Nephron progenitor cell (in vitro differentiated cells): ENCODE data around the gene MAGI1.
"Not testable (repeated sequence)": the region's sequence is repeated elsewhere in the genome, so short reads cannot be mapped to it uniquely, and the experiment has no call there.

ENCODE experiments used
- DNase-seq: peaks from one replicate; pipeline ENCODE4 v3.0.0; 2021
- H3K27ac Mint-ChIP-seq: 2 replicates; pipeline ENCODE4 v1.8.0; 2021; ENCODE audit warnings: mild to moderate bottlenecking, moderate library complexity, mixed read lengths
- H3K27me3 Mint-ChIP-seq: 2 replicates; pipeline ENCODE4 v1.8.0; 2021; ENCODE audit warnings: mild to moderate bottlenecking, low read depth, mixed read lengths; ENCODE audit not compliant: poor library complexity
- H3K36me3 Mint-ChIP-seq: 2 replicates; pipeline ENCODE4 v1.8.0; 2021; ENCODE audit warnings: low read depth, mixed read lengths
- H3K4me1 Mint-ChIP-seq: 2 replicates; pipeline ENCODE4 v1.8.0; 2021; ENCODE audit warnings: mixed read lengths
- H3K4me3 Mint-ChIP-seq: 2 replicates; pipeline ENCODE4 v1.8.0; 2021; ENCODE audit warnings: mild to moderate bottlenecking, moderate library complexity, mixed read lengths
- H3K9me3 Mint-ChIP-seq: 2 replicates; pipeline ENCODE4 v1.8.0; 2021; ENCODE audit warnings: mild to moderate bottlenecking, moderate library complexity, mixed read lengths
- TF ChIP-seq, protein P1 (sequence below): fragments of 200-600 bp; sonication (generic); IDR thresholded peaks from 2 replicates; pipeline ENCODE4 v1.5.0; 2021; ENCODE audit warnings: antibody characterized with exemption

The MAGI1 gene

DNA sequence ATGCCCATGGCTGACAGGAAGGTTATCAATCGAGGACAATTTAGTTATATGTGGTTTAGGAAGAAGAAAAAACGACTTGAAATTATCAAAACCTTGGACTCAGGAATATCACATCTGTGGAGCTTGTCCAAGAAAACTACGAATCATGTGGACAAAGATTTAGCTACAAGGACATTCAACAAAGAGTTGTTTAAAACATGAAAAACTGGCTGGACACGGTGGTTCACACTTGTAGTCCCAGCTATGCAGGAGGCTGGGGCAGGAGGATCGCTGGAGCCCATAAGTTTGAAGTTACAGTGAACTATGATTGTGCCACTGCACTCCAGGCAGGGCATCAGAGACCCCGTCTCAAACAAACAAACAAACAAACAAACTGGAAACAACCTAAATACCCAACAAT, 142.4 kb downstream of the MAGI1 start:
- no peak for DNase-seq
- H3K27me3 Mint-ChIP-seq = no peaks in the 10 kb centered on the region
- no peaks in the 10 kb centered on the region for H3K9me3 Mint-ChIP-seq
- TF ChIP-seq, protein P1, sequence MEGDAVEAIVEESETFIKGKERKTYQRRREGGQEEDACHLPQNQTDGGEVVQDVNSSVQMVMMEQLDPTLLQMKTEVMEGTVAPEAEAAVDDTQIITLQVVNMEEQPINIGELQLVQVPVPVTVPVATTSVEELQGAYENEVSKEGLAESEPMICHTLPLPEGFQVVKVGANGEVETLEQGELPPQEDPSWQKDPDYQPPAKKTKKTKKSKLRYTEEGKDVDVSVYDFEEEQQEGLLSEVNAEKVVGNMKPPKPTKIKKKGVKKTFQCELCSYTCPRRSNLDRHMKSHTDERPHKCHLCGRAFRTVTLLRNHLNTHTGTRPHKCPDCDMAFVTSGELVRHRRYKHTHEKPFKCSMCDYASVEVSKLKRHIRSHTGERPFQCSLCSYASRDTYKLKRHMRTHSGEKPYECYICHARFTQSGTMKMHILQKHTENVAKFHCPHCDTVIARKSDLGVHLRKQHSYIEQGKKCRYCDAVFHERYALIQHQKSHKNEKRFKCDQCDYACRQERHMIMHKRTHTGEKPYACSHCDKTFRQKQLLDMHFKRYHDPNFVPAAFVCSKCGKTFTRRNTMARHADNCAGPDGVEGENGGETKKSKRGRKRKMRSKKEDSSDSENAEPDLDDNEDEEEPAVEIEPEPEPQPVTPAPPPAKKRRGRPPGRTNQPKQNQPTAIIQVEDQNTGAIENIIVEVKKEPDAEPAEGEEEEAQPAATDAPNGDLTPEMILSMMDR = no peak
- H3K4me1 Mint-ChIP-seq = peaks cover 9% of the 10 kb centered on the region
- no peaks in the 10 kb centered on the region for H3K36me3 Mint-ChIP-seq
- H3K27ac Mint-ChIP-seq = peak overlapping the region; percentile 69
- H3K4me3 Mint-ChIP-seq = no peak overlapping the region

DNA sequence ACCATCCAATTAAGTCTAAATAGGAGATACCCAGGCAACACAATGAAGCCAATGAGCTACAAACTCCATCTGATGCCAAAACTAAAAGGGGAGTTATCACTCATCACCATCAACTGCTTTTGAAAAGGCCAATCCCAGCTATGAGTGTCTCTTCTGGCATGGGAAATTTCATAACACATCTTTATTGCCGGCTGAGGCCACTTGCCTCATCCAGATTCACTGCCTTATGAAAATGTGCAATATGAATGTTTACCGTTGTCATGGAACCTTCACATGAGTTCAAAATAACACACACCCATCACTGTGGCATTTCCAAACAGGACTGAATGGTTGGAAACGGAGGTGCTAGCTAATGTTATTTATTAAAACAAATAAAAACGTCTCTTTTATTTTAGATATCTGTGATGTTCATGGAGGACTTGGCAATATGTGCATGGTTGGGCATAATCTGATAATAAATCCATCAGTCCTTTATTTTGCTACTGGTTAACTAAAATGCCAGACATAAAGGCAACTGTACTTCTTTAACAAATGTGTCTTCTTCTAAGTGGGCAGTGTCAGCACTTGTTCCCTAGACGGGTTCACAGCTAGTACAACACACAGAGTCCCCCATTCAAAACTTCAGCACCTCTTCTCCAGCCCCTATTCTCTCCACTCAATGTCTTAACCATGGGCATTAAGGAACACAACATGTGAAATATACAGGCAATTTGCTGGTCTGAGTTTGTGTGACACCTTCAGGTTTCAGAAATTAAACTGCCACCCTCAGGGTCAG, 143.9 kb downstream of the MAGI1 start:
- no peak overlapping the region for H3K4me3 Mint-ChIP-seq
- no peak for DNase-seq
- peaks cover 5% of the 10 kb centered on the region for H3K9me3 Mint-ChIP-seq

DNA sequence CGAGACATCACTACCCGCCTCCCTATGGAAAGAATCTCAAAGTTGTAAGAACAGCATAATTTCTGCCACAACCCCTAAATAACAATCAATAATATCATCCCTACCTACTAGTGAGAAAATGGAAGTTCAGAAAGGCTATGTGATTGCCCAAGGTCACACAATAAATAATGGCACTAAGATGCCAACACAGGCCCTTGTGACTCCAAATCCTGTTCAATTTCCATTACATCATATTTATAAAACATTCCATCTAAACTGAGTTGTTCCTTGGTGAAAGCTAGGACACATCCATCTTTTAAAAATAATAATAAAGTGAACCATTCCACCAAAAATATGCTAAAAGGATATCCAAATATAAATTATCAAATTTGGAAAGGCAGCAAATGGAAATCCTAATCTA, 144.6 kb downstream of the MAGI1 start:
- H3K27me3 Mint-ChIP-seq = no peaks in the 10 kb centered on the region
- no peaks in the 10 kb centered on the region for H3K4me1 Mint-ChIP-seq
- no peak overlapping the region for H3K27ac Mint-ChIP-seq
- TF ChIP-seq, protein P1 = no peak
- DNase-seq = no peak
- H3K4me3 Mint-ChIP-seq = no peak overlapping the region
- H3K36me3 Mint-ChIP-seq = no peaks in the 10 kb centered on the region
- peaks cover 5% of the 10 kb centered on the region for H3K9me3 Mint-ChIP-seq

More for the DNA sequence above, 143.9 kb downstream of the MAGI1 start:
- TF ChIP-seq, protein P1 = no peak
- Mint-ChIP-seq H3K27me3 (no peaks in the 10 kb centered on the region), H3K27ac (no peak overlapping the region), H3K4me1 (no peaks in the 10 kb centered on the region), H3K36me3 (no peaks in the 10 kb centered on the region)

DNA sequence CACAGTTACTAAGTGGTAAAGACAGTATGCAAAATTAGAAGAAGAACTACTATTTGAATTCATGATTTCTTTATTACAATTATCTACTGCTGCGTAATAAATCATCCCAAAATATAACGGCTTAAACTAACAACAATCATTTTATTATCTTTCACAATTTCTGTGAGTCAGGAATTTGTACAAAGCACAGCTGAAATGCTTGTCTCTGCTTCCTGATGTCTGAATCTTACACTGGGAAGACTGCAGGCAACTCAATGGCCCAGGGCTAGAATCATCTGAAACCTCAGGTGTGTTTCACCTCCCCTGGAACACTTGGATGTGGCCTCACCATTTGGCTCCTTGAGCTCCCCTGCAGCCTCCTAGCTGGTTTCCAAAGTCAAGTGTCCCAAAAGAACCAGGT, 145.1 kb downstream of the MAGI1 start:
- TF ChIP-seq, protein P1 = no peak
- H3K27ac Mint-ChIP-seq = no peak overlapping the region

DNA sequence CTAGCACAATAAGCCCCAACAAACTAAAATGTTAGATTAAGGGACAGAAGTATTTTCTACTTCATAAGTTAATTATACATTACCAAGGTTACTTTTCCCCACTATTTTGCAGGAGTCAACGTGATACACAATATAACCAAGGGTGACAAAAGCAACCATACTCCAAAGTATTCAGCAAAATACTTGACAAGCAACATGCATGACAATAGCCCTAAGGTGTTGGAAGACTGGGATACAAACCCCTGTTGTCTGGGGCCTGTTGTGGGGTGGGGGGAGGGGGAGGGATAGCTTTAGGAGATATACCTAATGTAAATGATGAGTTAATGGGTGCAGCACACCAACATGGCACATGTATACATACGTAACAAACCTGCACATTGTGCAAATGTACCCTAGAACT, 147.2 kb downstream of the MAGI1 start:
- not testable (repeated sequence) for H3K9me3 Mint-ChIP-seq, H3K27me3 Mint-ChIP-seq, H3K27ac Mint-ChIP-seq, H3K36me3 Mint-ChIP-seq, H3K4me3 Mint-ChIP-seq, DNase-seq, H3K4me1 Mint-ChIP-seq

More for the DNA sequence above, 145.1 kb downstream of the MAGI1 start:
- Mint-ChIP-seq H3K4me3 (no peak overlapping the region), H3K36me3 (no peaks in the 10 kb centered on the region), H3K4me1 (no peaks in the 10 kb centered on the region), H3K9me3 (peaks cover 5% of the 10 kb centered on the region), H3K27me3 (no peaks in the 10 kb centered on the region)
- no peak for DNase-seq

DNA sequence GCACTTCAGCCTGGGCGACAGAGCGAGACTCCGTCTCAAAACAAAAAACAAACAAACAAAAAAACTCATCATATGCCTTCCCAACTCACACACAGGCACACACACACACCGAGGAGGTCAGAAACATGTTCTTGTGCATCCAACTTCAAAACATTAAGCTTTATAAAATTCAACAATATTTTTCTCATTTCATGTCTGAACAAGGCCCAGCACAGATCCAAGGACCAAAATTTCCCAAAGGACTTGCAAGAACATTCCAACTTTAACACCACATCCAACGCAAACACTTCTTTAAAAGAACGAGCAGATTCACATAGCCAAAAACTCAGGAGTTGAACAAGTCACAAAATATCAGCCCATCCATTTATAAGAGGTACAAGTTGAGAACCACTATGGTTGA, 148.4 kb downstream of the MAGI1 start:
- H3K9me3 Mint-ChIP-seq = peaks cover 7% of the 10 kb centered on the region
- H3K27me3 Mint-ChIP-seq = no peaks in the 10 kb centered on the region
- no peak overlapping the region for H3K4me3 Mint-ChIP-seq
- peaks cover 5% of the 10 kb centered on the region for H3K36me3 Mint-ChIP-seq
- H3K27ac Mint-ChIP-seq = no peak overlapping the region
- no peak for DNase-seq
- no peaks in the 10 kb centered on the region for H3K4me1 Mint-ChIP-seq
- TF ChIP-seq, protein P1 = no peak
